HG02610 (cell line): ENCODE measurements around the gene MYMX.

ENCODE experiments used
- ATAC-seq: cut with Tn5 transposase; IDR thresholded peaks from one replicate; pipeline ENCODE4 v1.9.1; 2021; ENCODE audit warnings: mild to moderate bottlenecking, moderate library complexity; ENCODE audit not compliant: unreplicated experiment

The MYMX gene

GRCh38 chr6:44262467-44263353, 46.0 kb downstream of the MYMX start:
- ATAC-seq, result no peak

GRCh38 chr6:44263354-44264100, 46.8 kb downstream of the MYMX start:
- ATAC-seq, result peak; percentile 23

GRCh38 chr6:44264154-44265006, 47.7 kb downstream of the MYMX start:
- ATAC-seq, result peak; percentile 21

- ATAC-seq, result peak; percentile 29
Measured at GRCh38 chr6:44265007-44265721, 48.4 kb downstream of the MYMX start, which contains the start of gene NFKBIE. TSS of gene NFKBIE (minus strand) at chr6:44265551. CDS start at chr6:44265346, 205 bp downstream.

- no peak for ATAC-seq
Measured at GRCh38 chr6:44265722-44266233, 49.1 kb downstream of the MYMX start.

- peak; percentile 27 for ATAC-seq
Measured at GRCh38 chr6:44266347-44266746, 49.6 kb downstream of the MYMX start.

- ATAC-seq, result no peak
Measured at GRCh38 chr6:44267252-44267651, 50.5 kb downstream of the MYMX start.
